Psoas muscle (tissue), 8 donors: Measurements from ENCODE around the gene GPC6. TPM values are rescaled to one million over a fixed set of nuclear protein-coding genes. Genes with fewer than 3 reads are reported as not detected.

ENCODE experiments used
- ATAC-seq, 4 donors: fragments of 200-7000 bp; cut with Tn5 transposase; one replicate each; pipeline ENCODE4 v1.9.1; 2020; ENCODE audit warnings: moderate library complexity in 3 of 4, mild to moderate bottlenecking in 2 of 4
- DNase-seq, 2 donors: peaks; one replicate each; pipeline ENCODE4 v3.0.0-alpha.2; 2020
- H3K27ac ChIP-seq: fragments of 200-600 bp; one replicate; pipeline ENCODE4 v1.8.0; 2022
- H3K27me3 ChIP-seq, 3 donors: fragments of 200-600 bp in 1 of 3; one replicate each; pipeline versions ENCODE4 v1.6.1 to v1.8.0; 2013 to 2022; ENCODE audit warnings: low read length in 2 of 3, mild to moderate bottlenecking in 2 of 3, moderate library complexity in 1 of 3; ENCODE audit not compliant: insufficient read depth in 3 of 3
- H3K36me3 ChIP-seq, 2 donors: fragments of 200-600 bp in 1 of 2; one replicate each; pipeline versions ENCODE4 v1.6.1 to v1.8.0; 2013 to 2022; ENCODE audit warnings: low read depth in 1 of 2, mild to moderate bottlenecking in 1 of 2, moderate library complexity in 1 of 2; ENCODE audit not compliant: insufficient read depth in 1 of 2
- H3K4me1 ChIP-seq: fragments of 200-600 bp; one replicate; pipeline ENCODE4 v1.8.0; 2022
- H3K4me3 ChIP-seq: fragments of 200-600 bp; one replicate; pipeline ENCODE4 v1.8.0; 2022; ENCODE audit warnings: mild to moderate bottlenecking
- H3K9me3 ChIP-seq: fragments of 200-600 bp; one replicate; pipeline ENCODE4 v1.8.0; 2022
- WGBS, 3 donors: extraction: QIAGEN DNeasy Blood & Tissue Kit; methylation state at CpG; one replicate each; pipeline versions ENCODE4 v1.1.6 to v1.1.7; 2013; 5-methylcytosine and 5-hydroxymethylcytosine counted together
- intact Hi-C, 2 donors: fragments of 100-400 bp; cut with DNase I; formaldehyde crosslinking; loops; one replicate each; pipeline versions ENCODE4 v1.11.0 to v1.14.2; 2022
- polyA plus RNA-seq, 3 donors: library from polyadenylated mRNA; stranded (reverse); fragments of 200-250 nt; gene quantifications; one replicate each; pipeline ENCODE4 v1.2.3, GENCODE V29; 2013
- total RNA-seq, 4 donors: library from RNA; stranded (reverse); fragmentation: NEBNext Ultra II Directional in 2 of 4; extraction: Animal tissue kit (Norgen Biotek cat#: 25700) in 2 of 4; gene quantifications; one replicate each; pipeline versions ENCODE4 v1.2.1 to v1.2.4, GENCODE V29; 2021 to 2023
- TF ChIP-seq, protein P1 (sequence below): fragments of 200-600 bp; IDR thresholded peaks from one replicate; pipeline ENCODE4 v1.8.0; 2022; ENCODE audit warnings: antibody characterized with exemption
- donor health status: healthy with polysubstance abuse.
- donor health status: DM: no; HTN: no; CAD: no; lungs with moderate emphysema.
- donor health status: Bipolar disorder and iron deficiency.
- donor health status: healthy.
- donor health status: DM: yes; HTN: yes; CAD: no.
- donor health status: DM: no; HTN: no; CAD: no.
- donor health status: DM: no; HTN: no; CAD: no.
- donor health status: DM: yes; HTN: yes; CAD: no.

Gene GPC6
- total and polyA plus RNA-seq, 7 donors = 0.07 to 3.7 (median 0.57) TPM

DNA sequence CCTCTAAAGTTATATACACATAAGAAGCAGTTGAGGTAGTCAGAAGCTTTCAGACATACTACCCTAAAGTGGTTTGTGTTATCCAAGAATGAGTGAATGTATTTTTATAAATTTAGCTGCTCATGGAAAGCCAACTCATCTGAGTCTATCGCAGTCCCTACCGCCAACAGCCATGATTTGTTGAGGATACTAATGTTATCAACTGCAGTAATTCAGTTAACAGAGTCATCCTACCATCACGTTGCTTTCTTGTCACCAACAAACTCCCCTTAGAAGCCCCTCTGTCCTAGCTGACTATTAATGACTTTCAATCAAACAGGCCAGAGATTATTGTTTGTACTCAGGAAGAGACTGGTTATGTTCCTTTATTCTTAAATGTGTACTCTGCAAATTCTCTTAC is 1083.0 kb downstream of the GPC6 start:
- intact Hi-C loops = no loop called here
- TF ChIP-seq, protein P1, sequence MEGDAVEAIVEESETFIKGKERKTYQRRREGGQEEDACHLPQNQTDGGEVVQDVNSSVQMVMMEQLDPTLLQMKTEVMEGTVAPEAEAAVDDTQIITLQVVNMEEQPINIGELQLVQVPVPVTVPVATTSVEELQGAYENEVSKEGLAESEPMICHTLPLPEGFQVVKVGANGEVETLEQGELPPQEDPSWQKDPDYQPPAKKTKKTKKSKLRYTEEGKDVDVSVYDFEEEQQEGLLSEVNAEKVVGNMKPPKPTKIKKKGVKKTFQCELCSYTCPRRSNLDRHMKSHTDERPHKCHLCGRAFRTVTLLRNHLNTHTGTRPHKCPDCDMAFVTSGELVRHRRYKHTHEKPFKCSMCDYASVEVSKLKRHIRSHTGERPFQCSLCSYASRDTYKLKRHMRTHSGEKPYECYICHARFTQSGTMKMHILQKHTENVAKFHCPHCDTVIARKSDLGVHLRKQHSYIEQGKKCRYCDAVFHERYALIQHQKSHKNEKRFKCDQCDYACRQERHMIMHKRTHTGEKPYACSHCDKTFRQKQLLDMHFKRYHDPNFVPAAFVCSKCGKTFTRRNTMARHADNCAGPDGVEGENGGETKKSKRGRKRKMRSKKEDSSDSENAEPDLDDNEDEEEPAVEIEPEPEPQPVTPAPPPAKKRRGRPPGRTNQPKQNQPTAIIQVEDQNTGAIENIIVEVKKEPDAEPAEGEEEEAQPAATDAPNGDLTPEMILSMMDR = no peak
- ATAC-seq (no peak), DNase-seq (no peak)
- Histone ChIP-seq H3K36me3 (no peaks in the 10 kb centered on the region), H3K9me3 (no peaks in the 10 kb centered on the region), H3K4me3 (no peak overlapping the region), H3K4me1 (peaks cover 8% of the 10 kb centered on the region), H3K27me3 (no peaks in the 10 kb centered on the region), H3K27ac (no peak overlapping the region)
- 77 to 88% (median 81%) methylated on average over 3 of the region's 3 CpGs for WGBS, 3 donors

DNA sequence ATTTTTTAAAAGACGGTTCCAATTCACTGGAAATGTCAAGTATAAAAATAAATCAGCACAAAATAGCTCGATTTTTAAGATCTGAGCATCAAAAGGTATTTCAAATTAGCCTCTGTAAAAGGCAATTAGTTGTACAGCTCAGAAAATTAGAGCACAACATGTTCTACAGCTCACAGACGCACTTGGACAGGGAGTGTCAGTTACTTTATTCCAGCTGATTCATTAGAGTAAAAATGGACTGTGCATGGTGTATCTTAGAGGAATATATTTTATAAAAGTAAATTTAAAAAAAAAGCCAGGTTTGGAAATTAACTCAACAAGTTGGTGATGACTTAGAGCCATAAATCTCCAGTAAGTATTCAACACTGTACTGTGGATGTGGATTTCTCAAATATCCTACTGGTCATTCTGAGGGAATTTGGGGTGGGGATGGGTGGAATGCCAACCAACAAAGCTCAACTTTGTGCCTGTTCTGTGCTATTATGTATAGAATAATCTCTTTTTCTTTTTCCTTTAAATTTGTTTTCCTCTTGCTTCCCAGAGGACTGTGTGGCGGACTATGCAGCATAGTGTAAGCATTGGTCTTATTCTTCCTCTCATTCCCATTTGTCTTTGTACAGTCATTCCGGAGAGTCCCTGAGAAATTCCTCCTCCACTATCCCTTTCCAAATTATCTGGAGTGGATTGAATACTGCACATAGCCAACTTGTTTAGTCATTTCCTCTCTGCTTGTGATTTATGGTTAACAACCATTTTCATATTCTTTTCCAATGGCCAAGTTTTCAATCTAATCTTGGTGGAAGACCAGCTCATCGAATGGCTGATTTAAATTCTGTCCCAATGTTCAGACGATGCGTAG is 1083.6 kb downstream of the GPC6 start:
- ATAC-seq = peak in 1 of 4 donors; percentile 8
- H3K27ac ChIP-seq = no peak overlapping the region

DNA sequence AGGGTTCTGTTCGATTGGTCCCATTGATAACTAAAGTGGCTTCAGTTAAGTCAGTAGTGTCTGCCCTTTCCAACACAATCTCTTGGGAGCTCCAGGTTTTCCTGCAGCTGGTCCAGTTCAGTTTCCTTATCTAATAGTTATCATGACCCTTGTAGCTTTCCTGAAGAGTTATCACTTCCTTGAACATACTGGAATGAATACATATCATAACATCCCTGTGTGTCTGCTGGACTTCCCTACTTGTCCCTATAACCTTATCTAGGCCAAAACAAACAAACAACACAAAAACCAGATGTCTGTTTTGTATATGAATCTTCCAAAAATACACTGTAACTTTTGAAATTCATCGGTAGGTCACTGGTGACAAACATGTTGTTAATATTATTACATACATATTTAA is 1085.3 kb downstream of the GPC6 start:
- DNase-seq (no peak), ATAC-seq (no peak)
- Histone ChIP-seq H3K4me1 (no peaks in the 10 kb centered on the region), H3K27ac (no peak overlapping the region), H3K4me3 (no peak overlapping the region), H3K36me3 (no peaks in the 10 kb centered on the region), H3K27me3 (no peaks in the 10 kb centered on the region), H3K9me3 (no peaks in the 10 kb centered on the region)
- TF ChIP-seq, protein P1 = no peak
- intact Hi-C loops = no loop called here
- 56 to 71% (median 65%) methylated on average over 2 of the region's 2 CpGs for WGBS, 3 donors

More for the DNA sequence above, 1083.6 kb downstream of the GPC6 start:
- intact Hi-C loops = no loop called here
- H3K27me3 ChIP-seq = no peaks in the 10 kb centered on the region
- no peak overlapping the region for H3K4me3 ChIP-seq
- H3K4me1 ChIP-seq = peaks cover 4% of the 10 kb centered on the region
- TF ChIP-seq, protein P1 = no peak
- no peaks in the 10 kb centered on the region for H3K36me3 ChIP-seq
- no peak for DNase-seq
- no peaks in the 10 kb centered on the region for H3K9me3 ChIP-seq
- 42 to 53% (median 44%) methylated on average over 8 of the region's 8 CpGs for WGBS, 3 donors

DNA sequence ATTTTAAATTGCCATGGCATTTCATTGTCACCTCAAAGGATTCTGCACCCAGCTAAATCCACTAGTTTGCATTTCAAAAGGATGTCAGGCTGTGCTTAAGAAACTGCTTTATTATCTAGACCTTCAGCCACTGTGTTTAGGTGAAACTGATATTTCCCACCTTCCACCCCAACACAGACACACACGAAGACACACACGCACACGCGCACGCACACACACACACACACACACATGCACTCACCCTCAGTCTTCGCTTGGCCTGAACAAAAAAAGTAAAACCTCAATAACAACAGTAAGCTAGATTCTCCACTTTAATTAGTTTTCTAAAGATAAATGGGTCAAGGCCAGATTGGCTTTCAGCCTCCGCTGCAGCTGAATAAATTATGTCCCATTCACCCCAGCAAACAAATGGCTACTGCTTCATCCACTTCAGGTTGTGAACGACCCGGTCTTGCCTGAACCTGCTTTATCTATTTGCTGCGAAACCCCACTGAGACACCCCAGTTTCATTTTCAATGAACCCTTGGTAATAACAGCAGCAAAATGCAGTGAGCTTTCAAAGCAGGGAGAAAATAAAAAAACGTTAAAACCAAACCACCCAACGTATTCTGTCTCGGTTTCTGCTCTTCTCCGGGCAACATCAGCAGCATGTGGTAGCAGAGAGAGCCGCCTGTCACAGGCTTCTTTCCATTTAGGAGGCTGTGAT is 1086.1 kb downstream of the GPC6 start:
- ATAC-seq = no peak
- intact Hi-C loops = no loop called here

More for the DNA sequence above, 1086.1 kb downstream of the GPC6 start:
- TF ChIP-seq, protein P1 = no peak
- Histone ChIP-seq H3K4me3 (no peak overlapping the region), H3K27ac (no peak overlapping the region), H3K4me1 (no peaks in the 10 kb centered on the region), H3K27me3 (no peaks in the 10 kb centered on the region), H3K9me3 (no peaks in the 10 kb centered on the region), H3K36me3 (no peaks in the 10 kb centered on the region)
- 72 to 79% (median 76%) methylated on average over 15 of the region's 15 CpGs for WGBS, 3 donors
- DNase-seq = no peak
